Embryonic facial prominence (tissue), 1 donor: ENCODE measurements around the gene TAF7.
"Not testable (repeated sequence)": the region's sequence is repeated elsewhere in the genome, so short reads cannot be mapped to it uniquely, and the experiment has no call there.

Experiments used
- DNase-seq: peaks from one replicate; pipeline ENCODE4 v3.0.0-alpha.2; 2016; ENCODE audit errors: extremely low spot score

TAF7 gene

GRCh38 chr5:141320225-141321169 is at the start of gene TAF7:
Gene TAF7, minus strand, starts transcription at chr5:141320784. Its CDS starts 740 bp downstream, at chr5:141320044.
- DNase-seq: peak; percentile 80

GRCh38 chr5:141366016-141366896 is 45.7 kb upstream of the TAF7 start:
- no peak for DNase-seq

- no peak for DNase-seq
Observed at GRCh38 chr5:141363952-141364660, 43.5 kb upstream of the TAF7 start, which contains the start of gene PCDHGA5. Gene PCDHGA5, plus strand, starts transcription at chr5:141364162. Its CDS starts 169 bp downstream, at chr5:141364331.

- no peak for DNase-seq
Observed at GRCh38 chr5:141362719-141363118, 42.1 kb upstream of the TAF7 start.

GRCh38 chr5:141360685-141361084 is 40.1 kb upstream of the TAF7 start:
- no peak for DNase-seq

GRCh38 chr5:141359790-141360426 is 39.3 kb upstream of the TAF7 start, which contains the start of gene PCDHGB2:
Gene PCDHGB2, plus strand, starts transcription at chr5:141359994. Its CDS starts 142 bp downstream, at chr5:141360136.
- no peak for DNase-seq

GRCh38 chr5:141356950-141357349 is 36.4 kb upstream of the TAF7 start:
- no peak for DNase-seq

- no peak for DNase-seq
Observed at GRCh38 chr5:141356133-141356532, 35.5 kb upstream of the TAF7 start.

GRCh38 chr5:141355641-141356040 is 35.1 kb upstream of the TAF7 start:
- no peak for DNase-seq

GRCh38 chr5:141354900-141355469 is 34.4 kb upstream of the TAF7 start, which contains the start of gene PCDHGA4:
Gene PCDHGA4, plus strand, starts transcription at chr5:141355021. Its CDS starts 87 bp downstream, at chr5:141355108.
- no peak for DNase-seq

GRCh38 chr5:141351591-141351990 is 31.0 kb upstream of the TAF7 start:
- no peak for DNase-seq

GRCh38 chr5:141349917-141350619 is 29.5 kb upstream of the TAF7 start, which contains the start of gene PCDHGB1:
Gene PCDHGB1, plus strand, starts transcription at chr5:141350099. Its CDS starts 162 bp downstream, at chr5:141350261.
- no peak for DNase-seq

GRCh38 chr5:141346017-141346416 is 25.4 kb upstream of the TAF7 start:
- DNase-seq: not testable (repeated sequence)

GRCh38 chr5:141345327-141345726 is 24.7 kb upstream of the TAF7 start:
- DNase-seq: no peak

GRCh38 chr5:141343953-141344463 is 23.4 kb upstream of the TAF7 start:
- DNase-seq: no peak

- DNase-seq: no peak
Observed at GRCh38 chr5:141343242-141343952, 22.8 kb upstream of the TAF7 start, which contains the start of gene PCDHGA3. Gene PCDHGA3, plus strand, starts transcription at chr5:141343829. Its CDS starts 205 bp downstream, at chr5:141344034.

- no peak for DNase-seq
Observed at GRCh38 chr5:141342773-141343172, 22.2 kb upstream of the TAF7 start.

GRCh38 chr5:141340781-141341354 is 20.3 kb upstream of the TAF7 start:
- DNase-seq: not testable (repeated sequence)
